GM12878 (cell line): ENCODE data around the gene DNAH1. TPM values are rescaled to one million over a fixed set of nuclear protein-coding genes. Genes with fewer than 3 reads are reported as not detected.

Experiments
- ATAC-seq: fragments of 200-7000 bp; cut with Tn5 transposase; 3 replicates; pipeline ENCODE4 v1.9.1; 2020; ENCODE audit warnings: mild to moderate bottlenecking, moderate library complexity
- BruUV-seq: library from RNA; stranded (reverse); fragments of 400-500 nt; replicated peaks from 2 replicates; lab custom pipeline; 2021; lab: Mats Ljungman, UMichigan
- CTCF ChIA-PET: fragments of 300-600 bp; sonication (Branson Sonifier 250); formaldehyde crosslinking; extraction: SDS; loops from one replicate; lab custom pipeline; 2021; ENCODE audit warnings: inconsistent platforms; lab: Yijun Ruan, JAX
- POLR2A ChIA-PET: fragments of 350-600 bp; formaldehyde crosslinking; extraction: SDS; loops from one replicate; lab custom pipeline; 2021; ENCODE audit warnings: inconsistent platforms; lab: Charles Lee
- RAD21 ChIA-PET: fragments of 300-600 bp; sonication (Branson Sonifier 250); formaldehyde crosslinking; loops from one replicate; lab custom pipeline; 2023; ENCODE audit warnings: antibody characterized with exemption; ENCODE audit not compliant: unreplicated experiment; lab: Charles Lee
- SMC1A ChIA-PET: fragments of 300-600 bp; sonication (Branson Sonifier 250); formaldehyde crosslinking; loops from one replicate; lab custom pipeline; 2023; ENCODE audit not compliant: unreplicated experiment, uncharacterized antibody; lab: Charles Lee
- DNase-seq: peaks from one replicate; pipeline ENCODE4 v3.0.0-alpha.2; 2011; ENCODE audit warnings: low read depth, low spot score
- FAIRE-seq: peaks from 3 replicates; lab custom pipeline; 2011; peaks lifted over from hg19 to GRCh38; lab: Jason Lieb, UNC
- H2AFZ ChIP-seq: 2 replicates; pipeline ENCODE4 v1.6.0; 2011; ENCODE audit warnings: low read depth, low read length, control low read depth; ENCODE audit not compliant: control insufficient read depth
- H3K27ac ChIP-seq: 2 replicates; pipeline ENCODE4 v1.5.1; 2011; ENCODE audit warnings: control low read depth; ENCODE audit not compliant: control insufficient read depth, insufficient read depth
- H3K27me3 ChIP-seq, 2 experiments: replicated peaks in 1 of 2; 2 replicates each; pipeline versions ENCODE4 v1.6.0 to v1.6.1; 2011; ENCODE audit warnings: low read length in 1 of 2; ENCODE audit not compliant: control insufficient read depth in 2 of 2, insufficient read depth in 2 of 2
- H3K36me3 ChIP-seq, 2 experiments: 2 replicates each; pipeline ENCODE4 v1.5.1; 2011; ENCODE audit warnings: low read length in 1 of 2; ENCODE audit not compliant: control insufficient read depth in 2 of 2, insufficient read depth in 2 of 2
- H3K4me1 ChIP-seq: 2 replicates; pipeline ENCODE4 v1.6.1; 2011; ENCODE audit warnings: mild to moderate bottlenecking, low read length, moderate library complexity, mixed read lengths; ENCODE audit not compliant: control insufficient read depth, insufficient read depth
- H3K4me2 ChIP-seq: 2 replicates; pipeline ENCODE4 v1.6.0; 2011; ENCODE audit warnings: control low read depth; ENCODE audit not compliant: control insufficient read depth, insufficient read depth
- H3K4me3 ChIP-seq: fragments of 200-600 bp; sonication (generic); 2 replicates; pipeline ENCODE4 v1.5.1; 2016
- H3K79me2 ChIP-seq: 2 replicates; pipeline ENCODE4 v1.6.0; 2011; ENCODE audit warnings: low read length; ENCODE audit not compliant: control insufficient read depth, insufficient read depth
- H3K9ac ChIP-seq: 2 replicates; pipeline ENCODE4 v1.8.0; 2011; ENCODE audit warnings: low read length, control low read depth, mixed read lengths; ENCODE audit not compliant: control insufficient read depth, insufficient read depth
- H3K9me3 ChIP-seq: replicated peaks from 3 replicates; pipeline ENCODE4 v1.5.1; 2011; ENCODE audit warnings: mild to moderate bottlenecking, low read length; ENCODE audit not compliant: control insufficient read depth, insufficient read depth
- H4K20me1 ChIP-seq: 2 replicates; pipeline ENCODE4 v1.6.0; 2011; ENCODE audit not compliant: control insufficient read depth, insufficient read depth
- BCL3 ChIP-seq: IDR thresholded peaks from 2 replicates; pipeline ENCODE4 v1.6.1; 2011; ENCODE audit warnings: borderline replicate concordance, low read depth, mild to moderate bottlenecking, moderate library complexity, low read length; ENCODE audit not compliant: insufficient read depth, poor library complexity, severe bottlenecking
- ETV6 ChIP-seq, 2 experiments: fragments of 450-650 bp in 1 of 2; IDR thresholded peaks in 1 of 2; conservative IDR thresholded peaks in 1 of 2; 2 replicates each; pipeline ENCODE4 v1.6.1; 2014; ENCODE audit warnings: antibody characterized with exemption in 1 of 2, borderline replicate concordance in 1 of 2, low read depth in 1 of 2, mild to moderate bottlenecking in 1 of 2, moderate library complexity in 1 of 2
- NBN ChIP-seq: fragments of 450-650 bp; IDR thresholded peaks from 2 replicates; pipeline ENCODE4 v1.6.1; 2016
- NKRF ChIP-seq: fragments of 450-650 bp; conservative IDR thresholded peaks from 2 replicates; pipeline ENCODE4 v1.6.1; 2017; ENCODE audit warnings: mild to moderate bottlenecking, moderate library complexity
- PAX8 ChIP-seq: fragments of 450-650 bp; IDR thresholded peaks from 2 replicates; pipeline ENCODE4 v1.6.1; 2017; ENCODE audit warnings: mild to moderate bottlenecking, moderate library complexity
- POLR2AphosphoS5 ChIP-seq: IDR thresholded peaks from 2 replicates; pipeline ENCODE4 v1.6.1; 2011; ENCODE audit warnings: mild to moderate bottlenecking, low read length, inconsistent platforms
- RAD21 ChIP-seq: IDR thresholded peaks from 2 replicates; pipeline ENCODE4 v1.6.1; 2011; ENCODE audit warnings: mild to moderate bottlenecking, low read depth, low read length, moderate library complexity; ENCODE audit not compliant: insufficient read depth
- TARDBP ChIP-seq: IDR thresholded peaks from 2 replicates; pipeline ENCODE4 v1.6.1; 2016; ENCODE audit warnings: borderline replicate concordance
- YY1 ChIP-seq: IDR thresholded peaks from 2 replicates; pipeline ENCODE4 v1.6.1; 2011; ENCODE audit warnings: low read depth, mild to moderate bottlenecking, low read length
- WGBS: methylation state at CpG from one replicate; pipeline ENCODE4 v1.1.6; 2016; ENCODE audit warnings: low lambda C conversion rate; ENCODE audit not compliant: insufficient replicate concordance, insufficient coverage; ENCODE audit errors: missing lambda C conversion rate; 5-methylcytosine and 5-hydroxymethylcytosine counted together
- in situ Hi-C: fragments of 300-500 bp; cut with MboI; formaldehyde crosslinking; loops from 9 replicates; pipeline ENCODE4 v1.14.3; 2018; ENCODE audit warnings: mixed read lengths
- intact Hi-C: fragments of 100-400 bp; cut with micrococcal nuclease; formaldehyde crosslinking; loops from one replicate; pipeline ENCODE4 v1.14.2; 2022; ENCODE audit not compliant: unreplicated experiment
- polyA plus RNA-seq, 11 experiments: library from polyadenylated mRNA; depleted of rRNA in 4 of 11; unstranded in 6 of 11; stranded (reverse) in 5 of 11; fragments of >200 nt; fragmentation: Nextera tagmentation in 4 of 11; fragmentation: Illumina TruSeq in 1 of 11; extraction: Ambion mirVana in 4 of 11; extraction: Trizol in 1 of 11; gene quantifications; 1 replicate in 1 of 11; 2 replicates in 10 of 11; pipeline versions ENCODE4 v1.2.1 to v1.2.3, GENCODE V29; 2011 to 2016; ENCODE audit warnings: inconsistent platforms in 2 of 11, missing spikeins in 2 of 11, low read depth in 1 of 11
- total RNA-seq, 4 experiments: library from RNA; depleted of rRNA in 3 of 4; stranded (reverse); fragments of >200 nt in 3 of 4; fragmentation: Illumina TruSeq in 1 of 4; extraction: Trizol in 1 of 4; gene quantifications; 2 replicates each; pipeline versions ENCODE4 v1.2.1 to v1.2.3, GENCODE V29; 2013 to 2021

DNAH1 gene
- total and polyA plus RNA-seq, 10 of the 15 experiments (the other 5 are each of a cell fraction or from before 2014, with no cell fraction given), result 0.31 to 5.8 (median 2.7) TPM

- no peaks in the 10 kb centered on the region for H3K4me1 ChIP-seq
- SMC1A ChIA-PET, result no interaction called here
- WGBS, result 98% methylated on average over 6 of the region's 6 CpGs
- no peaks in the 10 kb centered on the region for H4K20me1 ChIP-seq
- H3K36me3 ChIP-seq, result peaks cover 5 to 14% of the 10 kb centered on the region in 2 experiments
- H3K9ac ChIP-seq, result no peak overlapping the region
- no peaks in the 10 kb centered on the region for H3K9me3 ChIP-seq
- CTCF ChIA-PET, result no interaction called here
- DNase-seq, result no peak
- BruUV-seq, result no TSS peak
- POLR2A ChIA-PET, result no interaction called here
- intact Hi-C loops (no loop called here), in situ Hi-C loops (no loop called here)
- H3K4me3 ChIP-seq, result no peak overlapping the region
- no peak for TF ChIP-seq BCL3
- no peak for TF ChIP-seq ETV6 (conservative IDR thresholded peaks at IDR 0.05 in 1 of 2, IDR thresholded peaks at IDR 0.05 in 1 of 2; ENCODE audit: borderline replicate concordance in 1 of 2, low read depth in 1 of 2)
- no peak for TF ChIP-seq NKRF
- TF ChIP-seq POLR2AphosphoS5, result peak; percentile 35; the same call in 1 of the 2 replicates
- no peak for TF ChIP-seq YY1
- TF ChIP-seq NBN, result no peak
- TF ChIP-seq TARDBP, result no peak
- TF ChIP-seq RAD21, result no peak
- TF ChIP-seq PAX8, result no peak
- no peaks in the 10 kb centered on the region for H3K79me2 ChIP-seq
- no peak overlapping the region for H3K4me2 ChIP-seq
- H2AFZ ChIP-seq, result no peak overlapping the region
- ATAC-seq, result no peak
- RAD21 ChIA-PET, result interaction anchor here (1.0 kb wide), 1 partner anchor 396 kb away, joined by 3 read pairs; no protein-coding TSS in a partner anchor
- no peaks in the 10 kb centered on the region for H3K27me3 ChIP-seq
- H3K27ac ChIP-seq, result no peak overlapping the region
- FAIRE-seq, result no peak
Measured at GRCh38 chr3:52399593-52399992, 83.5 kb downstream of the DNAH1 start.
